MCF 10A (cell line): ENCODE results near the gene WIPF2. TPM values are rescaled to one million over a fixed set of nuclear protein-coding genes. Genes with fewer than 3 reads are reported as not detected.
A peak's percentile ranks its signal among the peaks of the same experiment; 100 is the strongest.
"Not testable (repeated sequence)": the region's sequence is repeated elsewhere in the genome, so short reads cannot be mapped to it uniquely, and the experiment has no call there.

Experiments
- BruUV-seq: library from RNA; stranded (reverse); fragments of 400-500 nt; replicated peaks from 2 replicates; lab custom pipeline; 2021; lab: Mats Ljungman, UMichigan
- CTCF ChIA-PET: fragments of 300-600 bp; sonication (Branson Sonifier 250); formaldehyde crosslinking; extraction: SDS; loops from one replicate; lab custom pipeline; 2021; ENCODE audit warnings: antibody characterized with exemption, inconsistent platforms; lab: Yijun Ruan, JAX
- POLR2A ChIA-PET: fragments of 300-600, 350-650 bp; sonication (Branson Sonifier 250); formaldehyde crosslinking; extraction: SDS; loops from one replicate; lab custom pipeline; 2020; ENCODE audit warnings: antibody characterized with exemption, inconsistent platforms; lab: Yijun Ruan, JAX
- DNase-seq: peaks from one replicate; pipeline ENCODE4 v3.0.0-alpha.2; 2018; ENCODE audit not compliant: unreplicated experiment
- H3K27ac Mint-ChIP-seq: one replicate; pipeline ENCODE4 v1.8.0; 2022; ENCODE audit warnings: mild to moderate bottlenecking, low read depth, mixed read lengths; ENCODE audit not compliant: unreplicated experiment
- H3K27me3 Mint-ChIP-seq: one replicate; pipeline ENCODE4 v1.8.0; 2022; ENCODE audit warnings: mixed read lengths; ENCODE audit not compliant: insufficient read depth, unreplicated experiment
- H3K36me3 Mint-ChIP-seq: one replicate; pipeline ENCODE4 v1.8.0; 2022; ENCODE audit warnings: mild to moderate bottlenecking, moderate library complexity, mixed read lengths; ENCODE audit not compliant: insufficient read depth, unreplicated experiment
- H3K4me1 Mint-ChIP-seq: one replicate; pipeline ENCODE4 v1.8.0; 2022; ENCODE audit warnings: mixed read lengths; ENCODE audit not compliant: insufficient read depth, unreplicated experiment
- H3K4me3 Mint-ChIP-seq: one replicate; pipeline ENCODE4 v1.8.0; 2022; ENCODE audit warnings: mild to moderate bottlenecking, moderate library complexity, mixed read lengths; ENCODE audit not compliant: unreplicated experiment
- H3K9me3 Mint-ChIP-seq: one replicate; pipeline ENCODE4 v1.8.0; 2022; ENCODE audit warnings: mixed read lengths; ENCODE audit not compliant: unreplicated experiment
- intact Hi-C: fragments of 100-400 bp; cut with micrococcal nuclease; formaldehyde crosslinking; loops from 2 replicates; pipeline ENCODE4 v1.14.1; 2022
- total RNA-seq: library from RNA; stranded (reverse); gene quantifications from 2 replicates; pipeline ENCODE4 v1.2.3, GENCODE V29; 2022
- TF ChIP-seq, protein P1 (sequence below): fragments of 200-600 bp; IDR thresholded peaks from one replicate; pipeline ENCODE4 v1.8.0; 2022; ENCODE audit warnings: antibody characterized with exemption, mild to moderate bottlenecking; ENCODE audit not compliant: unreplicated experiment

WIPF2 gene
- total RNA-seq, 1 experiment from 2014 or later, result 32.8 TPM

DNA sequence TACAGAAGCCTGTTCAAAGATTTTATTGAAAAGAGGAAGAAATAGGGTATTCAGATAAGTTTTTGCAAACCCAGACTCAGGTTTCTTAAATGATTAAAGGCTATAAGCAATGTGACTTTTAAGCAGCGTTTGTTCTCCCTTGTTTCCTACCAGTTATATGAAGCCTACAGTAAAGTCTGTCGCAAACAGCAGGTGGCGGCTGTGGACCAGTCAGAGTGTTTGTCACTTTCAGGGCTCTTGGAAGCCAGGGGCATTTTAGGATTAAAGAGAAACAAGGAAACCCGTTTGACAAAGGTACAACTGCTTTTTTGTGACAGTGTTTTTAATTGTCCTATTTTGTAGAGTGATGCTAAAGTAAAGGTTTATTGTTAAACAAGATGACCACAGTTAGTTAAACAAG lies 82.2 kb downstream of the WIPF2 start:
- DNase-seq, result no peak
- Mint-ChIP-seq H3K27me3 (no peaks in the 10 kb centered on the region), H3K9me3 (no peaks in the 10 kb centered on the region), H3K4me1 (peaks cover 12% of the 10 kb centered on the region), H3K27ac (no peak overlapping the region), H3K36me3 (peaks cover 39% of the 10 kb centered on the region), H3K4me3 (no peak overlapping the region)
- ChIA-PET POLR2A (no interaction called here), CTCF (interaction anchor here (0.8 to 19.0 kb wide), 6 partner anchors 12 to 106 kb away, joined by 3 to 396 read pairs (median 10); partner anchors contain the start of gene GJD3)
- BruUV-seq, result no TSS peak
- intact Hi-C loops, result loop anchor here (5.0 kb wide), 1 partner anchor 116 kb away; the partner anchor contains the start of gene TOP2A
- TF ChIP-seq, protein P1, sequence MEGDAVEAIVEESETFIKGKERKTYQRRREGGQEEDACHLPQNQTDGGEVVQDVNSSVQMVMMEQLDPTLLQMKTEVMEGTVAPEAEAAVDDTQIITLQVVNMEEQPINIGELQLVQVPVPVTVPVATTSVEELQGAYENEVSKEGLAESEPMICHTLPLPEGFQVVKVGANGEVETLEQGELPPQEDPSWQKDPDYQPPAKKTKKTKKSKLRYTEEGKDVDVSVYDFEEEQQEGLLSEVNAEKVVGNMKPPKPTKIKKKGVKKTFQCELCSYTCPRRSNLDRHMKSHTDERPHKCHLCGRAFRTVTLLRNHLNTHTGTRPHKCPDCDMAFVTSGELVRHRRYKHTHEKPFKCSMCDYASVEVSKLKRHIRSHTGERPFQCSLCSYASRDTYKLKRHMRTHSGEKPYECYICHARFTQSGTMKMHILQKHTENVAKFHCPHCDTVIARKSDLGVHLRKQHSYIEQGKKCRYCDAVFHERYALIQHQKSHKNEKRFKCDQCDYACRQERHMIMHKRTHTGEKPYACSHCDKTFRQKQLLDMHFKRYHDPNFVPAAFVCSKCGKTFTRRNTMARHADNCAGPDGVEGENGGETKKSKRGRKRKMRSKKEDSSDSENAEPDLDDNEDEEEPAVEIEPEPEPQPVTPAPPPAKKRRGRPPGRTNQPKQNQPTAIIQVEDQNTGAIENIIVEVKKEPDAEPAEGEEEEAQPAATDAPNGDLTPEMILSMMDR, result no peak

DNA sequence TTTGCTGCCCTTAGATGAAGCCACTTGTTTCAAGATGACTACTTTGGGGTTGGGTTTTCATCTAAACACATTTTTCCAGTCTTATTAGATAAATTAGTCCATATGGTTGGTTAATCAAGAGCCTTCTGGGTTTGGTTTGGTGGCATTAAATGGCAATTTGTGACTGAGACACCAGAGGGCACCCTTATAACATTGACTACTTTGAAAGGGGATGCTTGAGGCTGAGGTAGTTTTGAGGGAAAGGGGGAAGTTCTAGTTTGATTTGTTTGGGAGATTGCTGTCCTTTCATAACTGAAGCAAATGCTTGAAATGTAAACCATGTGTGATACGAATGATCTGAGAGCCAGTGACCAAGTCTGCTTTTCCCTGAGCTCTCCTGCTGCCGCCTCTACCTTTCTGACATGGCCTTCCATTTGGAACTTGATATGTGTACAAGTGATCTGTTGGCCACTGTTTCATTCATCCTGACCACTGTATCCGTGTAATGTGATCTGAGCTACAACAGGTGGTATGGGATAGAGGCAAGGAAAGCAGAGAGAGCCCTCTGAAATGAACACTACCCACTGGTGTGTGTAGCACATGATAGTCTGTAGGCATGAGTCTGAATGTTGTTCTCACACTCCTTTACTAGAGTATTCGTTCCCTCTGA lies 84.0 kb downstream of the WIPF2 start:
- Mint-ChIP-seq H3K27me3 (no peaks in the 10 kb centered on the region), H3K9me3 (no peaks in the 10 kb centered on the region), H3K27ac (no peak overlapping the region), H3K4me3 (no peak overlapping the region), H3K4me1 (peaks cover 11% of the 10 kb centered on the region), H3K36me3 (peaks cover 27% of the 10 kb centered on the region)
- ChIA-PET CTCF (interaction anchor here (0.6 to 19.0 kb wide), 32 partner anchors 8 to 1772 kb away, joined by 3 to 396 read pairs (median 3); partner anchors contain the start of gene GJD3), POLR2A (interaction anchor here (0.9 to 1.5 kb wide), 6 partner anchors 10 to 52 kb away, joined by 3 to 5 read pairs (median 5); no protein-coding TSS in a partner anchor)
- intact Hi-C loops, result loop anchor here (1.0 to 5.0 kb wide), 2 partner anchors 52 to 114 kb away; partner anchors contain the start of gene TOP2A
- peak; percentile 70 for DNase-seq
- TF ChIP-seq, protein P1, result peak; percentile 62
- no TSS peak for BruUV-seq

- POLR2A ChIA-PET, result interaction anchor here (0.5 to 1.5 kb wide), 8 partner anchors 8 to 319 kb away, joined by 3 to 5 read pairs (median 4); no protein-coding TSS in a partner anchor
- intact Hi-C loops, result loop anchor here (1.0 to 5.0 kb wide), 2 partner anchors 51 to 113 kb away; partner anchors contain the start of gene TOP2A
- Mint-ChIP-seq H3K4me3 (no peak overlapping the region), H3K27me3 (no peaks in the 10 kb centered on the region), H3K4me1 (peaks cover 11% of the 10 kb centered on the region), H3K27ac (no peak overlapping the region), H3K9me3 (no peaks in the 10 kb centered on the region), H3K36me3 (peaks cover 22% of the 10 kb centered on the region)
- CTCF ChIA-PET, result interaction anchor here (0.6 to 19.0 kb wide), 29 partner anchors 8 to 613 kb away, joined by 3 to 396 read pairs (median 3); partner anchors contain the start of genes GJD3 and TOP2A
- TF ChIP-seq, protein P1, result no peak
- DNase-seq, result no peak
- BruUV-seq, result no TSS peak
Observed at GRCh38 chr17:40303708-40304551, 84.8 kb downstream of the WIPF2 start.

DNA sequence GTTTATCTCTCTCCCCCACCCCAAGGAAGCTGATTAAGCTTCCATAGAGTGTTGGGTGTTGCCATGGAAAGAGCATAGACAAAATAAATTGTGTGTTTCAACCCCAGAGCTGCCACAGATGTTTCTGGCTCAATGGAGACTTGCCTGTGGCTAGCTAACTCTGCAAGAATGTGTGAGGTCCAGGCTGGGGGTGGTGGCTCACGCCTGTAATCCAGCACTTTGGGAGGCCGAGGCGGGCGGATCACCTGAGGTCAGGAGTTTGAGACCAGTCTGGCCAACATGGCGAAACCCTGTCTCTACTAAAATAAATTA lies 85.4 kb downstream of the WIPF2 start:
- DNase-seq, H3K27ac Mint-ChIP-seq, H3K9me3 Mint-ChIP-seq, H3K4me3 Mint-ChIP-seq, H3K27me3 Mint-ChIP-seq, BruUV-seq: not testable (repeated sequence)
- ChIA-PET CTCF (interaction anchor here (0.6 to 19.0 kb wide), 17 partner anchors 7 to 612 kb away, joined by 3 to 396 read pairs (median 5); partner anchors contain the start of genes GJD3 and TOP2A), POLR2A (interaction anchor here (0.9 to 1.4 kb wide), 2 partner anchors 11 to 13 kb away, joined by 3 to 5 read pairs; no protein-coding TSS in a partner anchor)
- Mint-ChIP-seq H3K36me3 (peaks cover 17% of the 10 kb centered on the region), H3K4me1 (peaks cover 11% of the 10 kb centered on the region)
- intact Hi-C loops, result loop anchor here (5.0 kb wide), 1 partner anchor 113 kb away; the partner anchor contains the start of gene TOP2A

GRCh38 chr17:40304866-40305265 lies 85.8 kb downstream of the WIPF2 start:
- intact Hi-C loops, result loop anchor here (5.0 kb wide), 1 partner anchor 112 kb away; the partner anchor contains the start of gene TOP2A
- not testable (repeated sequence) for DNase-seq, BruUV-seq, H3K27me3 Mint-ChIP-seq, H3K9me3 Mint-ChIP-seq, H3K4me3 Mint-ChIP-seq, H3K27ac Mint-ChIP-seq
- CTCF ChIA-PET, result interaction anchor here (0.6 to 19.0 kb wide), 14 partner anchors 12 to 612 kb away, joined by 3 to 396 read pairs (median 4); partner anchors contain the start of genes GJD3 and TOP2A
- peaks cover 13% of the 10 kb centered on the region for H3K36me3 Mint-ChIP-seq
- POLR2A ChIA-PET, result interaction anchor here (0.7 to 1.4 kb wide), 4 partner anchors 10 to 130 kb away, joined by 3 to 5 read pairs (median 4); no protein-coding TSS in a partner anchor
- H3K4me1 Mint-ChIP-seq, result peaks cover 11% of the 10 kb centered on the region
